Neural crest cell (in vitro differentiated cells): ENCODE data around the gene KRTAP4-12. TPM values are rescaled to one million over a fixed set of nuclear protein-coding genes. Genes with fewer than 3 reads are reported as not detected.
"Not testable (repeated sequence)": the region's sequence is repeated elsewhere in the genome, so short reads cannot be mapped to it uniquely, and the experiment has no call there.

Experiments
- DNase-seq: peaks from one replicate; pipeline ENCODE4 v3.0.0; 2021; ENCODE audit warnings: low read depth, mixed read lengths, low spot score
- H3K27ac Mint-ChIP-seq: one replicate; pipeline ENCODE4 v1.8.0; 2021; ENCODE audit warnings: mild to moderate bottlenecking, mixed read lengths; ENCODE audit not compliant: unreplicated experiment
- H3K27me3 Mint-ChIP-seq: 2 replicates; pipeline ENCODE4 v1.8.0; 2021; ENCODE audit warnings: low read depth, mild to moderate bottlenecking, mixed read lengths
- H3K36me3 Mint-ChIP-seq: 2 replicates; pipeline ENCODE4 v1.8.0; 2021; ENCODE audit warnings: low read depth, mild to moderate bottlenecking, mixed read lengths
- H3K4me1 Mint-ChIP-seq: 2 replicates; pipeline ENCODE4 v1.8.0; 2021; ENCODE audit warnings: mixed read lengths
- H3K4me3 Mint-ChIP-seq: one replicate; pipeline ENCODE4 v1.8.0; 2021; ENCODE audit warnings: mild to moderate bottlenecking, mixed read lengths
- H3K9me3 Mint-ChIP-seq: 2 replicates; pipeline ENCODE4 v1.8.0; 2021; ENCODE audit warnings: mixed read lengths
- CTCF ChIP-seq: fragments of 200-600 bp; sonication (generic); conservative IDR thresholded peaks from 2 replicates; pipeline ENCODE4 v1.5.0; 2021; ENCODE audit warnings: antibody characterized with exemption, mild to moderate bottlenecking
- long read RNA-seq: library from polyadenylated mRNA; unstranded; transcript quantifications from one replicate; pipeline ENCODE4 v2.0.0, GENCODE V29; 2020
- total RNA-seq: library from RNA; stranded (reverse); gene quantifications from 2 replicates; pipeline ENCODE4 v1.2.1, GENCODE V29; 2021

KRTAP4-12 gene
- total RNA-seq: not detected in 2 replicates
- long read RNA-seq: 0 reads

GRCh38 chr17:41123991-41124371 lies at the start of gene KRTAP4-12:
TSS of gene KRTAP4-12 (minus strand) at chr17:41124182. CDS start at chr17:41124122, 60 bp downstream.
- H3K27ac Mint-ChIP-seq, DNase-seq, H3K36me3 Mint-ChIP-seq, H3K4me3 Mint-ChIP-seq, H3K9me3 Mint-ChIP-seq, H3K4me1 Mint-ChIP-seq: not testable (repeated sequence)
- peaks cover 36% of the 10 kb centered on the region for H3K27me3 Mint-ChIP-seq

GRCh38 chr17:41171886-41172285 lies 47.9 kb upstream of the KRTAP4-12 start:
- Mint-ChIP-seq H3K4me1 (no peaks in the 10 kb centered on the region), H3K27me3 (peaks cover 29% of the 10 kb centered on the region), H3K9me3 (no peaks in the 10 kb centered on the region), H3K4me3 (no peak overlapping the region), H3K27ac (no peak overlapping the region), H3K36me3 (no peaks in the 10 kb centered on the region)
- no peak for TF ChIP-seq CTCF
- DNase-seq: no peak

- Mint-ChIP-seq H3K4me3 (no peak within 1 kb of the TSS), H3K36me3 (no peaks in the 10 kb centered on the region), H3K4me1 (no peaks in the 10 kb centered on the region), H3K27ac (no peak within 1 kb of the TSS), H3K27me3 (peaks cover 15% of the 10 kb centered on the region), H3K9me3 (no peaks in the 10 kb centered on the region)
- no peak for TF ChIP-seq CTCF
- no peak for DNase-seq
Measured at GRCh38 chr17:41168121-41168520, 44.1 kb upstream of the KRTAP4-12 start, which contains the start of gene KRTAP4-3. TSS of gene KRTAP4-3 (minus strand) at chr17:41168221. CDS start at chr17:41168172, 49 bp downstream.

GRCh38 chr17:41167561-41167960 lies 43.6 kb upstream of the KRTAP4-12 start:
- Mint-ChIP-seq H3K27me3 (peaks cover 17% of the 10 kb centered on the region), H3K4me3 (no peak overlapping the region), H3K36me3 (no peaks in the 10 kb centered on the region), H3K27ac (no peak overlapping the region), H3K4me1 (no peaks in the 10 kb centered on the region), H3K9me3 (no peaks in the 10 kb centered on the region)
- DNase-seq: no peak
- TF ChIP-seq CTCF: no peak

GRCh38 chr17:41163828-41164227 lies 39.8 kb upstream of the KRTAP4-12 start:
- no peak for TF ChIP-seq CTCF
- H3K4me3 Mint-ChIP-seq: no peak overlapping the region
- no peaks in the 10 kb centered on the region for H3K4me1 Mint-ChIP-seq
- H3K36me3 Mint-ChIP-seq: no peaks in the 10 kb centered on the region
- no peaks in the 10 kb centered on the region for H3K9me3 Mint-ChIP-seq
- no peak for DNase-seq
- H3K27me3 Mint-ChIP-seq: peaks cover 23% of the 10 kb centered on the region
- H3K27ac Mint-ChIP-seq: no peak overlapping the region

GRCh38 chr17:41160648-41161047 lies 36.7 kb upstream of the KRTAP4-12 start, which contains the start of gene KRTAP4-4:
TSS of gene KRTAP4-4 (minus strand) at chr17:41160748. CDS start at chr17:41160691, 57 bp downstream.
- no peaks in the 10 kb centered on the region for H3K36me3 Mint-ChIP-seq
- no peak within 1 kb of the TSS for H3K27ac Mint-ChIP-seq
- H3K4me1 Mint-ChIP-seq: no peaks in the 10 kb centered on the region

GRCh38 chr17:41160190-41160589 lies 36.2 kb upstream of the KRTAP4-12 start:
- H3K4me3 Mint-ChIP-seq, H3K27ac Mint-ChIP-seq, DNase-seq, H3K36me3 Mint-ChIP-seq, H3K9me3 Mint-ChIP-seq, H3K4me1 Mint-ChIP-seq: not testable (repeated sequence)
- H3K27me3 Mint-ChIP-seq: peaks cover 29% of the 10 kb centered on the region

More at GRCh38 chr17:41160648-41161047, 36.7 kb upstream of the KRTAP4-12 start, which contains the start of gene KRTAP4-4:
- Mint-ChIP-seq H3K4me3 (no peak within 1 kb of the TSS), H3K27me3 (peaks cover 29% of the 10 kb centered on the region), H3K9me3 (no peaks in the 10 kb centered on the region)
- no peak for DNase-seq
- TF ChIP-seq CTCF: no peak
